Astrocyte of the hippocampus (primary cell): ENCODE measurements around the gene LRRC27.
"Not testable (repeated sequence)": the region's sequence is repeated elsewhere in the genome, so short reads cannot be mapped to it uniquely, and the experiment has no call there.

Source experiments
- DNase-seq: peaks from one replicate; pipeline ENCODE4 v3.0.0; 2011; ENCODE audit warnings: low read depth, low spot score

Gene LRRC27

DNA sequence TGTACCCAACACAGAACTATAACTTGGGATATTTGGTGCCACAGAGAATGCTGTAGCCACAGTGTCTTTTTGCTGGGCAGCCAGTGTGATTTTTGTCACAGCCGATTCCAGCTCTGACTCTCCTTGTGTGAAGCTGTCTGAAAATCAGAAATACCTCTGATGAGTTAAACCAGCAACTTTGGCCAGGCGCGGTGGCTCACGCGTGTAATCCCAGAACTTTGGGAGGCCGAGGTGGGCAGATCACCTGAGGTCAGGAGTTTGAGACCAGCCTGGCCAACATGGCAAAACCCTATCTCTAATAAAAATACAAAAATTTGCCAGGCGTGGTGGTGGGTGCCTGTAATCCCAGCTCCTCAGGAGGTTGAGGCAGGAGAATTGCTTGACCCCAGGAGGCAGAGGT, 5.9 kb downstream of the LRRC27 start:
- DNase-seq, result not testable (repeated sequence)

DNA sequence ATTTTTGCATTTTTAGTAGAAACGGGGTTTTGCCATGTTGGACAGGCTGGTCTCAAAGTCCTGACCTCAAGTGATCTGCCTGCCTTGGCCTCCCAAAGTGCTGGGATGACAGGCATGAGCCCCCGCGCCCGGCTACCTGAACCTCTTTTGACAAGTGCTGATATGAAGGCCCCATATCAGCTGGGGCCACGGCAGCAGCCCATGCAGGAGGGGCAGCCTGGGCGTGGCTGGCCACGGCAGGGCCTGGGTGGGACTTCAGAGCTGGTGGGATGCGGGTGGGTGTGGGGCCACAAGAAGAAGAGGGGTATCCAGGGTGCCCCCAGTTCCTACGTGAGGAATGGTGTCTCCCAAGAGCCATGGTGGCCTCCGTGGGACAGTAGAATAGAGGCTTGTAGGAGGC, 6.9 kb downstream of the LRRC27 start:
- DNase-seq, result no peak

DNA sequence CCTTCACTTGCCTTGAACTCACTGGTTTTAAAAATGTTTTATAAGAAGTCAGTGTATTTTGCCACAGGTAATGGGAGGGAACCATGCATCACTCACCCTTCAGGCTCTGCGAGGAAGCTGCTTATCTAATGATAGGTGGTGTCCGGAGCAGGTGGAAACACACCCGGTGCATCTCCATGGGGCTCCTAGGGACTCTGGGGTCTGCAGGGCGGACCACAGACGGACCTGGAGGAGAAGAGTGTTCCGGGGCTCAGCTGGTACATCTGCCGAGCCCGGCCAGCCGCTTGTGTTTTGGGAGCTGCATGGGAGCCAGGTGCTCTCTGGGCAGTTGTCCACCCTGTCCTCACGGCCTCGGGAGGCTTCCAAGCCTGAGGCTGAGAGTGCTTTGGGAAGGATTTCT, 7.3 kb downstream of the LRRC27 start:
- DNase-seq, result no peak

DNA sequence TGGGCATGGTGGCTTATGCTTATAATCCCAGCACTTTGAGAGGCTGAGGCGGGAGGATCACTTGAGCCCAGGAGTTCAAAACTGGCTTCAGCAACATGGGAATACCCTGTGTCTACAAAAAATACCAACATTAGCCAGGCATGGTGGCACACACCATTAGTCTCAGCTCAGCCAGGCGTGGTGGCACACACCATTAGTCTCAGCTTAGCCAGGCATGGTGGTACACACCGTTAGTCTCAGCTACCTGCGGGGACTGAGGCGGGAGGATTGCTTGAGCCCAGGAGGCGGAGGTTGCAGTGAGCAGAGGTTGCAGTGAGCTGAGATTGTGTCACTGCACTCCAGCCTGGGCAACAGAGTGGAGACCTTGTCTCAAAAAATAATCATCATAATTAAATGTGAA, 9.0 kb downstream of the LRRC27 start:
- no peak for DNase-seq

DNA sequence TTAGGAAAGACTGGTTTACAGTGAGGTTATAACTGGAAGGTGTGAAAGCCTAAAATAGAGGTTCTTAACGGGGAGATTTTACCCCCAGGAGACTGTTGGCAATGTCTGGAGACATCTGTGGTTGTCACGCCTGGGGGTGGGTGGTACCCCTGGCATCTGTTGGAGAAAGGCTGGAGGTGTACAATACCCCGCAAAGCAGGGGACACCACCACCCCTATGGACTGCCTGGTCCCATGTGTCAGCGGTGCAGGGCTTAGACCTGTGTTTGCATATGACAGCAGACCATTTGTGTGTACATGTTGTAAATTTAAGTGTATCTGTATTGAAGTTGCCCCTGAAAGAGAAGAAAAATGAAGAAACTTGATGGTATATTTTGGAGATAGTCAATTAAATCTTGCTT, 9.8 kb downstream of the LRRC27 start:
- no peak for DNase-seq

DNA sequence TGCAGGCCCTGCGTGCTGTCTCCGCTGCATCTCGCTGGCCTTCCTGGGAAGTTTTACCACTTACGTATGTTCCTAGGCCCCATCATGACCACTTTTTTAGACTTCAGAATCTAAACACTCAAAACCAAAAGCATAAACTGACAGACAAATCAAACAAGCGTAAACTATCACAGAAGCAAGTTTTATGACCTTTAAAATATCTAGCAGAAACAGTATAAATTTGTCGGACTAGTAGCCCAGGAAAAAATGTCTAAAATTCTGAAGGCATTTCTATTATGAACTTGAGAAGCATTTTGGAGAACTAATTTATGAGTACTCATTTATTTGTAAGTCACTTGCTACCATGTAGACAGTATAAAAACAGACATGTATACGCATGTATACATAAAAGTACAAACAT, 10.6 kb downstream of the LRRC27 start:
- DNase-seq, result no peak

DNA sequence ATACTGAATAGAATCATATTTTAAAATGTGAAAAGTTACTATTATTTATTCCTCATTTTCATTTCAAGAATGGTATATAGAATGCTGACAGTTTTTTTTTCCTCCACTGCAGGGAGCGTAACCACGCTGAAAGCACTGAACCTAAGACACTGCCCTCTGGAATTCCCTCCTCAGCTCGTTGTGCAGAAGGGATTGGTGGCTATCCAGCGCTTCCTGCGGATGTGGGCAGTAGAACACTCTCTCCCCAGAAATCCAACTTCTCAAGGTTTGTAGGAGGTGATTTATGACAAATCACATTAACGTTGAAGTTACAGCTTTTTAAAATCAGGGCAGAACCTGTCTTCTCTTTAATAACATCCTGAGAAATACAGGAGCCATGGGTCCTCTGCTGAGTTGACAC, 12.4 kb downstream of the LRRC27 start:
- no peak for DNase-seq

DNA sequence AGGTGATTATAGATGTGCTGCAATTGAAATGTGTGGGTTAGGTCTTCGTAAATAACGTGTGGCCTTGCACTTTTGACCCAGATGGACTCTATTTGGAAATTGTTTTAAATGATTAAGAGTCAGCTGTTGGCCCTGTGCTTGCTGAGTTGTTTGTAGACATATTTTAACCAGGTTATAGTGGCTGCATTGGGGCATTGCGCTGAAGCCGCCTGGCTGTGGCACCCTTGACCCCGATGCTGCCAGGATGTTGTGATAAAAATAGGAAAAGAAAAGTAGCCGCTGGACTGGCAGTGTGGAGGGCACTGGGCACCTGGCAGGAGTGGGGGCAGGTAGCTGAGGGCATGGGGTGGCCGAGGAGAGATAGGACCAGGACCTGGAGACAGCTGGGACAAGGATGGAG, 13.4 kb downstream of the LRRC27 start:
- DNase-seq, result no peak

DNA sequence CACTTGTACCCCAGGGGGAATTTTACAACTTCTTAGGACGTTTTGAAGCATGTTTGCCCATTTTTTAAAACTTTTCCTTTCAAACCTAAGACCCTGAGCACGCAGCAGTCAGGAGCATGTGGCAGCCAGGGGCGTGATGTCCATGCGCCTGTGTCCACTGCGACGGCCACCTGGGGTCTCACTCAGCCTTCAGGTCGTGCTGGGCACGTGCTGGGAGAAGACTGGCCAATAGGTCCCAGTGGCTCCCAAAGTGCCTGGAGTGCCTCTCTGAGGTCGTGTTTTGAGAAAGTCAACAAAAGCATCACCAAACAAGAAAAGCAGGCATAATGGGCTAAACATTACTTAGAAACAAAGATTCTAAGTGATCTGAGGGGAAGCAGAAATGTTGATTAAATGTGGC, 14.8 kb downstream of the LRRC27 start:
- DNase-seq, result no peak

DNA sequence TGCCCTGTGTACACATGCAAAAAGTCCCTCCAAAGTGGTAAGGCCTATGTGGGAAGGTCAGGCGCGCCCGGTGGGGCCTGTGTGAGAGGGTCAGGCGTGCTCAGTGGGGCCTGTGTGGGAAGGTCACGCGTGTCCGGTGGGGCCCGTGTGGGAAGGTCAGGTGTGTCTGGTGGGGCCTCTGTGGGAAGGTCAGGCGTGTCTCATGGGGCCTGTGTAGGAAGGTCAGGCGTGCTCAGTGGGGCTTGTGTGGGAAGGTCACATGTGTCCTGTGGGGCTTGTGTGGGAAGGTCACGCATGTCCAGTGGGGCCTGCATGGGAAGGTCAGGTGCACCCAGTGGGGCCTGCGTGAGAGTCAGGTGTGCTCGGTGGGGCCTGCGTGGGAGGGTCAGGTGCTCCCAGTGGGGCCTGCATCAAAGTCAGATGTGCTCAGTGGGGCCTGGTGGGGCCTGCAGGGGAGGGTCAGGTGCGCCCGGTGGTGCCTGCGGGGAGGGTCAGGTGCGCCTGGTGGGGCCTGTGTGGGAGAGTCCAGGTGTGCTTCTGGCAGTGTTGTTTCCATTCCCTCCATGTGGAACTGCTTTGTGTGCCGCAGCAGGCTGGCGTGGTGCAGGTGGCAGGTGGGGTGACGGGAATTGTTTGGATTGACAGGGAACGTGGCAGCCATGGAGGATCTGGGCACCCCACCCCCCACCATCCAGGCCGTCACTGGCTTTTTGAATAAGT, 15.4 kb downstream of the LRRC27 start:
- DNase-seq, result no peak

DNA sequence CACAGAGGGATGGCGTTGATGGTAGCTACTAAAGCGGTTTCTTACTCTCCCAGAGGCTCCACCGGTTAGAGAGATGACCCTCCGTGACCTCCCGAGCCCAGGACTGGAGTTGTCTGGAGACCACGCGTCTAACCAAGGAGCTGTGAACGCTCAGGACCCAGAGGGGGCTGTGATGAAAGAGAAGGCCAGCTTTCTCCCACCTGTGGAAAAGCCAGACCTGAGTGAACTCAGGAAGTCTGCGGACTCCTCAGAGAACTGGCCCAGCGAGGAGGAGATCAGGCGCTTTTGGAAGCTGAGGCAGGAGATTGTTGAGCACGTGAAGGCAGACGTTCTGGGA, 15.9 kb downstream of the LRRC27 start:
- DNase-seq, result no peak

DNA sequence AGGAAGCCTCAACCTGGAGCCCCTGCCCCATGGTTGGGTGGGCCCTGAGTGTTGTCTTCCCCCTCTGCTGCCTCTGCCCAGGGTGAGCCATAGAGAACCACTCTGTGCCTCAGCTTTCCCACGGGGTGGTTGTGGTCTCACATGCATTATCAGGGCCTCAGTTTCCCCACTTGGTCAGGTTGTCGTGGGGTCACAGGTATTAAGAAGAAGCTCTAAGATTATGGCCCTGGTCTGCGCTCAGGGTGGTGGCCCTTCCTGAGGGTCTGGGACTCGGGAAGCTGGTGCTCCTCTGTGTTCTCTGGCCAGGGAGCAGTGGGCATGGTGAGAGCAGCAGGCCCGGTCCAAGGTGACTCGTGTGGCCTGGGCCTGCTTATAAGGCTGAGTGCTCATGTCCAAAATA, 17.8 kb downstream of the LRRC27 start:
- no peak for DNase-seq

DNA sequence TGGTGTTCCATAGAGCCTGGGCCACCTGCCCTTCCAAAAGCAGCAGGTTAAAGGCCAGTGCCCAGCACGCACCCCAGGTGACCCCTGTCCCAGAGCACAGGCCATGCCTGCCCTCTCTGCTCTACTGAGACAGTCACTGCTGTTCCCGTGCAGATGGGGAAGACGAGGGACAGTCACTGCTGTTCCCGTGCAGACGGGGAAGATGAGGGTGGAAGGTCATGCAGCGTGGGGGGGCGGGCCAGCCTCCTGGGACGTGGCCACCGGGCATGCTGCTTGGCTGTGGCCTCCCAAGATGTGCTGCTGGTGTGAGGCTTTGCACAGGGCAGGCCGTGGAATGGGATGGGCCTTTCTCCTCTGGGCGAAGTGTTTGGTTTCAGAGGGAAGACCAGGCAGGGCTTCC, 18.4 kb downstream of the LRRC27 start:
- DNase-seq, result no peak

DNA sequence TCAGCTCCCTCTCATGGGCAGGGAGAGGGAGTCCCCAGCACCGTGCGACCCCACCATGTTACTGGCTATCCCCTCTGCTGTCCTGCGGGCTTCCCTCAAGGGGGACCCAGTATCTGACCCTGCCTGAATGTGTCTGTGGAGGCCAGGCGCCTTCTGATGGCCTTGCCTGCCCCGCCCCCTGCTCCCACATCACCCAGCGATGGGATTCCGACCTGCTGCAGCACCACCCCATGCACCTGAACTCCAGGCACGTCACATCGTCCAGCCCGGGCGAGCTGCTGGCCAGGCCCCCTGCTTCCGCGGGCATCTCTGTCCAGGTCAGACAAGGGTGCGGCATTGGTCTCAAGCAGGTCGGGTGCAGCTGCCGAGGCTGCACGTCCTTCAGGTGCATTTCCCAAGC, 19.0 kb downstream of the LRRC27 start:
- no peak for DNase-seq

DNA sequence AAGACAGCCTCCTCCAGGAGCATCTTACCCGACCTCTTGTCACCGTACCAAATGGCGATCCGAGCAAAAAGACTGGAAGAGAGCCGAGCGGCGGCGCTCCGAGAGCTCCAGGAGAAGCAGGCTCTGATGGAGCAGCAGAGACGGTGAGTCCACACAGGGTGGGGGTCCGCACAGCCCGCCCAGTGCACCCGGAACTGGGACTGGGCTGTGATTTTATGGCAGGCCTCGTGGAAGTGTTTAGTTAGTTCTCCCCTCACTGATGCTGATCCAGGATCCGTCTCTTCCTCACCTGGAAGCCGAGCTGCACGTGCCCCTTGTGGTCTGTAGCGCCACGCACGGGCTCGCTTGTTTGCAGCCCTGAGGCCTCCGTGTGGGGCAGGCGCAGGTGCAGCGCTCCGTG, 19.6 kb downstream of the LRRC27 start:
- DNase-seq, result no peak

DNA sequence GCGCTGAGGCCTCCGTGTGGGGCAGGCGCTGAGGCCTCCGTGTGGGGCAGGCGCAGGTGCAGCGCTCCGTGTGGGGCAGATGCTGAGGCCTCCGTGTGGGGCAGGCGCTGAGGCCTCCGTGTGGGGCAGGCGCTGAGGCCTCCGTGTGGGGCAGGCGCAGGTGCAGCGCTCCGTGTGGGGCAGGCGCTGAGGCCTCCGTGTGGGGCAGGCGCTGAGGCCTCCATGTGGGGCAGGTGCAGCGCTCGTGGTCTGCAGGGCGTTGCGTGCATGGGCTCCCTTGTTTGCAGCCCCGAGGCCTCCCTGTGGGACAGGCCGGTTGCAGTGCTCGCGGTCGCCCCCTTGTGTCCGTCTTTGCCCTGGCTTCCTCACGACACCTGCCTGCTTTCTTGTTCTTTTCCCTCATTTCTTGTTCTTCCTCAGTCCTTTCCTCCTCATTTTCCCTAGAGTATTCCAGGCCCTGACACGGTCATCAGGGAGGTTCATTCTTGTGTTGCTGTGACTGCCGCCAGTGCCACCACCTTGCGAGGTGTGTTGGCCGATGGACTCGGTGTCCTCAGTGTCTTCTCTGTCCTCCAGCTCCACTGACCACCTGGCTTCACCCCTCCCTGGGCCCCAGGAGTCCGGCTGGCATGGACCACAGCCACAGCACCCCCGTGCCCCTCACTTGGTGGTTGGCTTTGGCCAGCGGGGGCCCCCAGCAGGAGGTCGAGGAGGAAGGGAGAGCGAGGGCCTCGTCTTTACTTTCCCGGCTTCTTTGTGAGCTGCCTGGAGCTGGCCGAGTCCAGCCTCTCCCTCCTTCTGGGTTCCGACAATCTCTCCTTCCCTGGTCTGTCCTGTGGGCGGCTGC, 20.7 kb downstream of the LRRC27 start:
- peak; percentile 85 for DNase-seq

DNA sequence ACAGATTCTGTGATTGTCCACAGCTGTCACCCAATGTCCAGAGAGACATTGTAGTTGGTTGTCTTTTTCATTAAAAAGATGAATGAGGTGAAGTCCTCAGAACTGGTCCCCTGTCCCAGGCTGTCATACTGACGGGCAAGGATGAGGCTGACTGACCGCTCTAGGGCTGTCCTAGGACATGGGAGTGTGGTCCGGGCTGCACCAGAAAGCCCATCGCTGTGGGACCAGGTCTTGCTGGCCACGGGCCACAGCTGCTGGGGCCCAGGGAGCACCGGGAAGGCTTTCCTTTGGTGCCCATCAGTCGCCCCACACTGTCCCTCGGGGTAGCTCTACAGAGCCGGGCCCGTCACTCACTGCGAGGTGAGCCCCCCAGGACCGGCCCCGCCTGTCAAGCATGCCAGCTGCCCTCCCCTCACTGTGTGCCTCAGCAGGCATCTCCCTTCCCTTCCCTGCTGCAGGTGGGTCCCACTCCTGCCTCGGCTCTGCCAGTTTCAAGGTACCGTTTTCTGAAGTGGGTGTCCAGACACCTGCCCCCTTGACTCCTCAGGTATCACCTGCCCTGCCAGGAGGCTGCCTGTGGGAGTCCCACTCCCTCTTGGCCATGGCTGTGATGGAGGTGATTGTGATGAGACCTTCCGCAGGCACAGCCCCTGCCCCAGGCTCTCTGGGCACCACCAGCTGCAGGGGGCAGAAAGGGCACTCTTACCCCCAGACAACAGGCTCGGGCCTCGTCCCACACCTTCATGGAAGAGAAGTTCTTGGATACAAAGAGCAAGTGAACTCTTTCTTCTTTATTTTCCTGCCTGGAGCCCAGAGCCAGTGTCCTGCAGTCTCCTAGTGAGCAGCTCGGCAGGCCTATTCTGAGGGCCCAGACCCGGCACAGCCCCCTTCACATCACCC, 21.7 kb downstream of the LRRC27 start:
- DNase-seq, result no peak

DNA sequence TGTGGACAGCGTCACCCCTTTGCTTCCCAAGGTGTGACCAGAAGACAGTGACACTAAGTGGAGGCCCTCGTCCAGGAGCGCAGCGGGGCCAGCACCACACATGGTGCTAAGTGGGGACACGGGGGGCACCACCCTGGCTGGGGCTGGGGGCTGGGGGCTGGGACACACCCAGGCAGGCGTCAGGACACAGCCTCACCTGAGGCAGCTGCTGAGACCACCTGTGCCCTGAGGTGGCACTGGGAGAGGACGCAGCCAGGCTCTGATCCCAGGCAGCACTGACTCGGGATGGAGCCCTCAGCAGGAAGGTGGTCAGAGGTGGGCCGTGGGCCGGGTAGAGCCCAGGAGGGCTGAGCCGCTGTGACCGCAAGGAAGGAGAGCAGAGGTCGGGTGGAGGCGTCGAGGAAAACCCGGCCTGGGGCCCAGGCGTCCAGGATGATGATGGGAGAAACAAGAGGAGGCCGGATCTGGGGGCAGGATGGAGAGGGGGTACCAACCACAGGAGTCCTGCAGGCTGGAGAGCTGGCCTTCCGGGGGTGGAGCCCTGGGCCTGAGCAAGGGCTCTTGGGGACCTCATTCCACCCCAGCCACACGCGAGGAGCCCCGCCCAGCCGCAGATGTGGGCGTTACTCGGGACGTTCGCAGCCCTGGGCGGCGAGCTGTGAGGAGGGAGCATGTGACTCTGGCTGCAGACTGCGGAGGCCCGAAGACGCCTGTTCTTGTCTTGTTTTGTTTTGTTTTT, 22.5 kb downstream of the LRRC27 start:
- DNase-seq, result no peak

DNA sequence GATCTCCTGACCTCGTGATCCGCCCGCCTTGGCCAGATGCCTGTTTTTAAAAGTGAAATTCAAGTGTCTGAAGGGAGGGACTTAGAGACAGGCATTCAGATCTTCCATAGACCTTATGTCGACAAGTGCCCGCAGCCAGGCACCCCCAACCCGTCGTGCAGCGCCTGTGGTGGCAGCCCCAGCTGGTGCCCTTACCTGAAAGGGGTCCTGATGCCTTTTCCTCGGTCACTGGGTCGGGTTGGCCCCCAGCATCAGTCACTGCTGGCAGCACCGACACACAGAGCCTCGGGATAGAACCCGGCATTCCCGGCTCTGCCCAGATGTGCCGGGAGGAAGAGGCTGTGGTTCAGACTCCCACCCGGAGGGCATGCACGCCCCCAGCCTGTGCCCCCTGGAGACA, 23.3 kb downstream of the LRRC27 start:
- no peak for DNase-seq

DNA sequence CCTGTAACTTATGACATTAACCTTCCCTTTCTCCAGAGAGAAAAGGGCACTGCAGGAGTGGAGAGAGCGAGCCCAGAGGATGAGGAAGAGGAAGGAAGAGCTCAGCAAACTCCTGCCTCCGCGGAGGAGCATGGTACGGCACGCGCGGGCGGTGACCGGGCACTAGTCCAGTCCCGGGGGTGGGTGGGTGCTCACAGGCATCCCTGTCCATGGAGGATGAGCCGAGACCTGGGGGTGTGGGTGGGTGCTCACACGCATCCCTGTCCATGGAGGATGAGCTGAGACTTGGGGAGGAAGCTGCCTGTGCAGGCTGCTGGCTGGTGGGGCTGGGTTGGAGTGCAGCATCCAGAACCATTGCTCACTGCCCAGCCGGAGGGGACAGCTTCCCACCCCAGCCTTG, 23.8 kb downstream of the LRRC27 start:
- DNase-seq, result no peak

DNA sequence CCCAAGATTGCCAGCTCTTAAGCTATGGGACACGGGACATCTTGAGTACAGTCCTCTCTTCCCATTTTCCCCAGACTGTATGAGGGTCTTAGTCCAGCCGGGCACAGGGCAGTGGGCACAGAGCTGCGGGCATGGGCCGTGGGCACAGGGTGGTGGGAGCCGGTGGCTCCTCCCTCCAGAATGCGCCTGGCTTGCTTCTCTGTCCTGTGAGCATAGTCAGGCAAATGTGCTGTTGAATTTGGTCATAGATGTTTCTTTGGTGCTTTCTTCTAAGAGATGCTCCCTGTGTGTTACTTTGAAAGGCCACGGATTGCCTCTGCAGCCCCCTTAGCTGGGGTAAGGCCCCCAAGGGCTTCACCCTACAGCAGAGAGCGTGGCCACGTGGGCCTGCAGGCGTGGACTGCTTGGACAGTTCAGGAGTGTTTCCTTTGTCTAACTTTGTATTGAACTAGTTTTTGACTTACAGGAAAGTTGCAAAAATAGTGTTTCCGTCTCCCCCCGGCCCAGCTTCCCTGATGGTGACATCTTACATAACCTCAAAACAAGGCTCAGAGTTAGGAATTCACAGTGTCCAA, 24.7 kb downstream of the LRRC27 start:
- no peak for DNase-seq
